GM23338 (cell line): ENCODE measurements around the gene ENTPD8. TPM values are rescaled to one million over a fixed set of nuclear protein-coding genes. Genes with fewer than 3 reads are reported as not detected.
"Not testable (repeated sequence)": the region's sequence is repeated elsewhere in the genome, so short reads cannot be mapped to it uniquely, and the experiment has no call there.

Experiments
- ATAC-seq: fragments of 200-7000 bp; cut with Tn5 transposase; 3 replicates; pipeline ENCODE4 v1.9.1; 2020
- DNase-seq: peaks from one replicate; pipeline ENCODE4 v3.0.0-alpha.2; 2015; ENCODE audit warnings: low spot score
- H2AFZ ChIP-seq: fragments of 200-600 bp; sonication (generic); 2 replicates; pipeline ENCODE4 v1.8.0; 2016; ENCODE audit warnings: antibody characterized with exemption, mild to moderate bottlenecking, moderate library complexity
- H3F3A ChIP-seq: fragments of 200-600 bp; sonication (generic); replicated peaks from 2 replicates; pipeline ENCODE4 v1.8.0; 2017; ENCODE audit warnings: antibody characterized with exemption, mixed run types, low read depth
- H3K27ac ChIP-seq: fragments of 200-600 bp; sonication (generic); 2 replicates; pipeline ENCODE4 v1.6.1; 2016; ENCODE audit warnings: low read depth
- H3K27me3 ChIP-seq: fragments of 200-600 bp; sonication (generic); 2 replicates; pipeline ENCODE4 v1.8.0; 2016; ENCODE audit warnings: mild to moderate bottlenecking, mixed run types, moderate library complexity; ENCODE audit not compliant: insufficient read depth
- H3K36me3 ChIP-seq: fragments of 200-600 bp; sonication (generic); 2 replicates; pipeline ENCODE4 v1.8.0; 2016; ENCODE audit warnings: mild to moderate bottlenecking; ENCODE audit not compliant: insufficient read depth
- H3K4me1 ChIP-seq: fragments of 200-600 bp; sonication (generic); 2 replicates; pipeline ENCODE4 v1.8.0; 2016; ENCODE audit warnings: mild to moderate bottlenecking, moderate library complexity; ENCODE audit not compliant: insufficient read depth
- H3K4me2 ChIP-seq: fragments of 200-600 bp; sonication (generic); 2 replicates; pipeline ENCODE4 v1.7.1; 2017; ENCODE audit warnings: mixed run types
- H3K4me3 ChIP-seq: fragments of 200-600 bp; sonication (generic); 2 replicates; pipeline ENCODE4 v1.6.1; 2016; ENCODE audit warnings: mixed run types
- H3K79me2 ChIP-seq: fragments of 200-600 bp; sonication (generic); replicated peaks from 2 replicates; pipeline ENCODE4 v1.8.0; 2017; ENCODE audit warnings: mild to moderate bottlenecking; ENCODE audit not compliant: insufficient read depth
- H3K9me2 ChIP-seq: fragments of 200-600 bp; sonication (generic); 2 replicates; pipeline ENCODE4 v1.8.0; 2017; ENCODE audit not compliant: insufficient read depth
- H4K20me1 ChIP-seq: fragments of 200-600 bp; sonication (generic); replicated peaks from 2 replicates; pipeline ENCODE4 v1.8.0; 2017; ENCODE audit warnings: mild to moderate bottlenecking; ENCODE audit not compliant: insufficient read depth
- H3K27ac Mint-ChIP-seq: 2 replicates; pipeline ENCODE4 v1.8.0; 2020; ENCODE audit warnings: inconsistent platforms, mild to moderate bottlenecking, moderate library complexity, mixed read lengths
- H3K27me3 Mint-ChIP-seq: 3 replicates; pipeline ENCODE4 v1.8.0; 2022; ENCODE audit warnings: low read depth, mild to moderate bottlenecking, moderate library complexity, mixed read lengths, inconsistent platforms; ENCODE audit not compliant: insufficient read depth, poor library complexity
- H3K36me3 Mint-ChIP-seq: 3 replicates; pipeline ENCODE4 v1.8.0; 2021; ENCODE audit warnings: low read depth, mild to moderate bottlenecking, inconsistent platforms, moderate library complexity, mixed read lengths
- H3K4me1 Mint-ChIP-seq: 3 replicates; pipeline ENCODE4 v1.8.0; 2020; ENCODE audit warnings: mild to moderate bottlenecking, inconsistent platforms, mixed read lengths
- H3K4me3 Mint-ChIP-seq: 3 replicates; pipeline ENCODE4 v1.8.0; 2021; ENCODE audit warnings: moderate library complexity, mild to moderate bottlenecking, inconsistent platforms, mixed read lengths
- H3K9me3 Mint-ChIP-seq: 3 replicates; pipeline ENCODE4 v1.8.0; 2020; ENCODE audit warnings: moderate library complexity, mild to moderate bottlenecking, inconsistent platforms, mixed read lengths
- CREB1 ChIP-seq: fragments of 250-450 bp; sonication (Bioruptor Pico); IDR thresholded peaks from 2 replicates; pipeline ENCODE4 v1.5.0; 2020; ENCODE audit warnings: low read depth, mild to moderate bottlenecking, moderate library complexity
- EZH2 ChIP-seq: fragments of 200-600 bp; sonication (generic); IDR thresholded peaks from one replicate; pipeline ENCODE4 v1.8.0; 2017; ENCODE audit warnings: antibody characterized with exemption, mild to moderate bottlenecking, low read depth; ENCODE audit not compliant: unreplicated experiment
- EZH2phosphoT487 ChIP-seq: fragments of 200-600 bp; sonication (generic); IDR thresholded peaks from one replicate; pipeline ENCODE4 v1.8.1; 2018; ENCODE audit warnings: antibody characterized with exemption; ENCODE audit not compliant: unreplicated experiment
- JUNB ChIP-seq: IDR thresholded peaks from one replicate; pipeline ENCODE4 v1.6.1; 2016; ENCODE audit warnings: antibody characterized with exemption; ENCODE audit not compliant: unreplicated experiment
- NANOG ChIP-seq: IDR thresholded peaks from 2 replicates; pipeline ENCODE4 v1.6.1; 2016; ENCODE audit warnings: antibody characterized with exemption, borderline replicate concordance
- POLR2AphosphoS5 ChIP-seq: IDR thresholded peaks from 2 replicates; pipeline ENCODE4 v1.6.1; 2016; ENCODE audit warnings: antibody characterized with exemption, low read depth
- REST ChIP-seq: IDR thresholded peaks from one replicate; pipeline ENCODE4 v1.6.1; 2018; ENCODE audit warnings: antibody characterized with exemption; ENCODE audit not compliant: unreplicated experiment
- STAT1 ChIP-seq: IDR thresholded peaks from one replicate; pipeline ENCODE4 v1.6.1; 2016; ENCODE audit warnings: antibody characterized with exemption; ENCODE audit not compliant: unreplicated experiment
- ZNF114 ChIP-seq: fragments of 250-450 bp; sonication (Bioruptor Pico); IDR thresholded peaks from 2 replicates; pipeline ENCODE4 v1.5.0; 2020; ENCODE audit warnings: mild to moderate bottlenecking, moderate library complexity
- ZNF331 ChIP-seq: fragments of 250-450 bp; sonication (Bioruptor Pico); IDR thresholded peaks from 2 replicates; pipeline ENCODE4 v1.5.0; 2020; ENCODE audit warnings: low read depth, mild to moderate bottlenecking, moderate library complexity
- polyA plus RNA-seq: library from polyadenylated mRNA; unstranded; fragments of >200 nt; fragmentation: Nextera tagmentation; extraction: Ambion mirVana; gene quantifications from 2 replicates; pipeline ENCODE4 v1.2.1, GENCODE V29; 2016
- total RNA-seq: library from RNA; depleted of rRNA; stranded (reverse); fragments of >200 nt; shearing (Covaris generic); gene quantifications from 2 replicates; pipeline ENCODE4 v1.2.3, GENCODE V29; 2014
- TF ChIP-seq, protein P1 (sequence below): IDR thresholded peaks from 2 replicates; pipeline ENCODE4 v1.6.1; 2016; ENCODE audit warnings: antibody characterized with exemption
- TF ChIP-seq, protein P2 (sequence below): fragments of 250-450 bp; sonication (Bioruptor Pico); IDR thresholded peaks from 2 replicates; pipeline ENCODE4 v1.5.0; 2020; ENCODE audit warnings: mild to moderate bottlenecking, moderate library complexity

Gene ENTPD8
- total and polyA plus RNA-seq, 2 experiments from 2014 or later: 0.42 to 0.89 TPM

GRCh38 chr9:137410236-137410890 lies 30.8 kb downstream of the ENTPD8 start:
- H3K9me3 Mint-ChIP-seq, H3K27ac ChIP-seq, H3K36me3 Mint-ChIP-seq, H3K9me2 ChIP-seq, ATAC-seq, H3K27ac Mint-ChIP-seq, H3K4me1 ChIP-seq, H3K4me3 ChIP-seq, H3K36me3 ChIP-seq, H3K4me3 Mint-ChIP-seq, H3K27me3 Mint-ChIP-seq, DNase-seq, H3K4me1 Mint-ChIP-seq, H3K4me2 ChIP-seq, H4K20me1 ChIP-seq, H2AFZ ChIP-seq, H3F3A ChIP-seq, H3K79me2 ChIP-seq, H3K27me3 ChIP-seq: not testable (repeated sequence)

GRCh38 chr9:137409515-137409914 lies 31.6 kb downstream of the ENTPD8 start:
- Histone ChIP-seq H3K4me1 (0 out of 2 replicates have a peak, but pooled peaks cover 3% of the 10 kb centered on the region), H4K20me1 (peaks cover 5% of the 10 kb centered on the region), H3K36me3 (no peaks in the 10 kb centered on the region), H3K4me2 (no peak overlapping the region), H2AFZ (no peak overlapping the region), H3K27me3 (no peaks in the 10 kb centered on the region), H3K4me3 (no peak overlapping the region), H3K27ac (no peak overlapping the region), H3K79me2 (no peaks in the 10 kb centered on the region), H3K9me2 (no peaks in the 10 kb centered on the region), H3F3A (0 out of 2 replicates have a peak, but pooled peaks cover 3% of the 10 kb centered on the region)
- H3K36me3 Mint-ChIP-seq: no peaks in the 10 kb centered on the region
- no peaks in the 10 kb centered on the region for H3K9me3 Mint-ChIP-seq
- TF ChIP-seq EZH2phosphoT487: no peak
- no peak for TF ChIP-seq STAT1
- TF ChIP-seq POLR2AphosphoS5: no peak
- TF ChIP-seq, protein P1, sequence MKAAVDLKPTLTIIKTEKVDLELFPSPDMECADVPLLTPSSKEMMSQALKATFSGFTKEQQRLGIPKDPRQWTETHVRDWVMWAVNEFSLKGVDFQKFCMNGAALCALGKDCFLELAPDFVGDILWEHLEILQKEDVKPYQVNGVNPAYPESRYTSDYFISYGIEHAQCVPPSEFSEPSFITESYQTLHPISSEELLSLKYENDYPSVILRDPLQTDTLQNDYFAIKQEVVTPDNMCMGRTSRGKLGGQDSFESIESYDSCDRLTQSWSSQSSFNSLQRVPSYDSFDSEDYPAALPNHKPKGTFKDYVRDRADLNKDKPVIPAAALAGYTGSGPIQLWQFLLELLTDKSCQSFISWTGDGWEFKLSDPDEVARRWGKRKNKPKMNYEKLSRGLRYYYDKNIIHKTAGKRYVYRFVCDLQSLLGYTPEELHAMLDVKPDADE: no peak
- TF ChIP-seq NANOG: no peak
- no peak for TF ChIP-seq EZH2
- no peak for TF ChIP-seq ZNF114 (CRISPR knock-in tag)
- TF ChIP-seq JUNB: no peak
- no peak for TF ChIP-seq CREB1 (CRISPR knock-in tag)
- no peak for TF ChIP-seq REST
- TF ChIP-seq, protein P2, sequence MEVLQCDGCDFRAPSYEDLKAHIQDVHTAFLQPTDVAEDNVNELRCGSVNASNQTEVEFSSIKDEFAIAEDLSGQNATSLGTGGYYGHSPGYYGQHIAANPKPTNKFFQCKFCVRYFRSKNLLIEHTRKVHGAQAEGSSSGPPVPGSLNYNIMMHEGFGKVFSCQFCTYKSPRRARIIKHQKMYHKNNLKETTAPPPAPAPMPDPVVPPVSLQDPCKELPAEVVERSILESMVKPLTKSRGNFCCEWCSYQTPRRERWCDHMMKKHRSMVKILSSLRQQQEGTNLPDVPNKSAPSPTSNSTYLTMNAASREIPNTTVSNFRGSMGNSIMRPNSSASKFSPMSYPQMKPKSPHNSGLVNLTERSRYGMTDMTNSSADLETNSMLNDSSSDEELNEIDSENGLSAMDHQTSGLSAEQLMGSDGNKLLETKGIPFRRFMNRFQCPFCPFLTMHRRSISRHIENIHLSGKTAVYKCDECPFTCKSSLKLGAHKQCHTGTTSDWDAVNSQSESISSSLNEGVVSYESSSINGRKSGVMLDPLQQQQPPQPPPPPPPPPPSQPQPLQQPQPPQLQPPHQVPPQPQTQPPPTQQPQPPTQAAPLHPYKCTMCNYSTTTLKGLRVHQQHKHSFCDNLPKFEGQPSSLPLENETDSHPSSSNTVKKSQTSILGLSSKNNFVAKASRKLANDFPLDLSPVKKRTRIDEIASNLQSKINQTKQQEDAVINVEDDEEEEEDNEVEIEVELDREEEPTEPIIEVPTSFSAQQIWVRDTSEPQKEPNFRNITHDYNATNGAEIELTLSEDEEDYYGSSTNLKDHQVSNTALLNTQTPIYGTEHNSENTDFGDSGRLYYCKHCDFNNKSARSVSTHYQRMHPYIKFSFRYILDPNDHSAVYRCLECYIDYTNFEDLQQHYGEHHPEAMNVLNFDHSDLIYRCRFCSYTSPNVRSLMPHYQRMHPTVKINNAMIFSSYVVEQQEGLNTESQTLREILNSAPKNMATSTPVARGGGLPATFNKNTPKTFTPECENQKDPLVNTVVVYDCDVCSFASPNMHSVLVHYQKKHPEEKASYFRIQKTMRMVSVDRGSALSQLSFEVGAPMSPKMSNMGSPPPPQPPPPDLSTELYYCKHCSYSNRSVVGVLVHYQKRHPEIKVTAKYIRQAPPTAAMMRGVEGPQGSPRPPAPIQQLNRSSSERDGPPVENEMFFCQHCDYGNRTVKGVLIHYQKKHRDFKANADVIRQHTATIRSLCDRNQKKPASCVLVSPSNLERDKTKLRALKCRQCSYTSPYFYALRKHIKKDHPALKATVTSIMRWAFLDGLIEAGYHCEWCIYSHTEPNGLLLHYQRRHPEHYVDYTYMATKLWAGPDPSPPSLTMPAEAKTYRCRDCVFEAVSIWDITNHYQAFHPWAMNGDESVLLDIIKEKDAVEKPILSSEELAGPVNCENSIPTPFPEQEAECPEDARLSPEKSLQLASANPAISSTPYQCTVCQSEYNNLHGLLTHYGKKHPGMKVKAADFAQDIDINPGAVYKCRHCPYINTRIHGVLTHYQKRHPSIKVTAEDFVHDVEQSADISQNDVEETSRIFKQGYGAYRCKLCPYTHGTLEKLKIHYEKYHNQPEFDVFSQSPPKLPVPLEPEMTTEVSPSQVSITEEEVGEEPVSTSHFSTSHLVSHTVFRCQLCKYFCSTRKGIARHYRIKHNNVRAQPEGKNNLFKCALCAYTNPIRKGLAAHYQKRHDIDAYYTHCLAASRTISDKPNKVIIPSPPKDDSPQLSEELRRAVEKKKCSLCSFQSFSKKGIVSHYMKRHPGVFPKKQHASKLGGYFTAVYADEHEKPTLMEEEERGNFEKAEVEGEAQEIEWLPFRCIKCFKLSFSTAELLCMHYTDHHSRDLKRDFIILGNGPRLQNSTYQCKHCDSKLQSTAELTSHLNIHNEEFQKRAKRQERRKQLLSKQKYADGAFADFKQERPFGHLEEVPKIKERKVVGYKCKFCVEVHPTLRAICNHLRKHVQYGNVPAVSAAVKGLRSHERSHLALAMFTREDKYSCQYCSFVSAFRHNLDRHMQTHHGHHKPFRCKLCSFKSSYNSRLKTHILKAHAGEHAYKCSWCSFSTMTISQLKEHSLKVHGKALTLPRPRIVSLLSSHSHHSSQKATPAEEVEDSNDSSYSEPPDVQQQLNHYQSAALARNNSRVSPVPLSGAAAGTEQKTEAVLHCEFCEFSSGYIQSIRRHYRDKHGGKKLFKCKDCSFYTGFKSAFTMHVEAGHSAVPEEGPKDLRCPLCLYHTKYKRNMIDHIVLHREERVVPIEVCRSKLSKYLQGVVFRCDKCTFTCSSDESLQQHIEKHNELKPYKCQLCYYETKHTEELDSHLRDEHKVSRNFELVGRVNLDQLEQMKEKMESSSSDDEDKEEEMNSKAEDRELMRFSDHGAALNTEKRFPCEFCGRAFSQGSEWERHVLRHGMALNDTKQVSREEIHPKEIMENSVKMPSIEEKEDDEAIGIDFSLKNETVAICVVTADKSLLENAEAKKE (CRISPR knock-in tag): no peak
- TF ChIP-seq ZNF331 (CRISPR knock-in tag): no peak
- no peak overlapping the region; the same call in 2 of the 3 replicates for H3K4me3 Mint-ChIP-seq
- H3K27me3 Mint-ChIP-seq: peaks cover 2% of the 10 kb centered on the region
- no peaks in the 10 kb centered on the region; the same call in 1 of the 3 replicates for H3K4me1 Mint-ChIP-seq
- DNase-seq: no peak
- H3K27ac Mint-ChIP-seq: no peak overlapping the region; the same call in 1 of the 2 replicates
- no peak for ATAC-seq
